HPDE6-E6E7 (cell line): ENCODE results near the gene FAM217A.
"Not testable (repeated sequence)": the region's sequence is repeated elsewhere in the genome, so short reads cannot be mapped to it uniquely, and the experiment has no call there.

Experiments
- DNase-seq: peaks from one replicate; pipeline ENCODE4 v3.0.0; 2011; ENCODE audit warnings: missing footprints; ENCODE audit errors: extremely low spot score

Gene FAM217A

GRCh38 chr6:4078691-4079471, at the start of gene FAM217A:
TSS of gene FAM217A (minus strand) at chr6:4079137. CDS start at chr6:4077414, 1,723 bp downstream.
- no peak for DNase-seq

- DNase-seq, result no peak
These were observed 49.1 kb upstream of the FAM217A start for GRCh38 chr6:4128072-4128471.

- peak; percentile 83 for DNase-seq
These were observed 47.3 kb upstream of the FAM217A start for GRCh38 chr6:4125933-4126864.

GRCh38 chr6:4125500-4125899, 46.6 kb upstream of the FAM217A start:
- no peak for DNase-seq

- no peak for DNase-seq
These were observed 45.4 kb upstream of the FAM217A start for GRCh38 chr6:4124351-4124750.

GRCh38 chr6:4115741-4116140, 36.8 kb upstream of the FAM217A start:
- DNase-seq, result no peak

GRCh38 chr6:4114123-4114522, 35.2 kb upstream of the FAM217A start:
- no peak for DNase-seq

- DNase-seq, result no peak
These were observed 34.7 kb upstream of the FAM217A start for GRCh38 chr6:4113649-4114048.

- DNase-seq, result no peak
These were observed 33.4 kb upstream of the FAM217A start for GRCh38 chr6:4112366-4112765.

GRCh38 chr6:4109363-4109815, 30.5 kb upstream of the FAM217A start:
- not testable (repeated sequence) for DNase-seq

GRCh38 chr6:4108561-4109093, 29.7 kb upstream of the FAM217A start:
- DNase-seq, result no peak

- DNase-seq, result no peak
These were observed 28.9 kb upstream of the FAM217A start for GRCh38 chr6:4107873-4108272.

GRCh38 chr6:4105980-4106536, 27.1 kb upstream of the FAM217A start:
- DNase-seq, result no peak

GRCh38 chr6:4103929-4104328, 25.0 kb upstream of the FAM217A start:
- peak; percentile 78 for DNase-seq

- no peak for DNase-seq
These were observed 23.8 kb upstream of the FAM217A start for GRCh38 chr6:4102687-4103244.

GRCh38 chr6:4101298-4101697, 22.4 kb upstream of the FAM217A start:
- DNase-seq, result no peak

GRCh38 chr6:4100655-4101054, 21.7 kb upstream of the FAM217A start:
- no peak for DNase-seq

- DNase-seq, result no peak
These were observed 14.4 kb upstream of the FAM217A start for GRCh38 chr6:4093288-4093687.

GRCh38 chr6:4091941-4092340, 13.0 kb upstream of the FAM217A start:
- DNase-seq, result no peak

- not testable (repeated sequence) for DNase-seq
These were observed 11.1 kb upstream of the FAM217A start for GRCh38 chr6:4090043-4090442.

- DNase-seq, result no peak
These were observed 9.8 kb upstream of the FAM217A start for GRCh38 chr6:4088704-4089103.

GRCh38 chr6:4085332-4085700, 6.4 kb upstream of the FAM217A start:
- DNase-seq, result no peak
